HG02759 (cell line): ENCODE data around the gene ABHD17C.

Source experiments
- ATAC-seq: cut with Tn5 transposase; IDR thresholded peaks from one replicate; pipeline ENCODE4 v1.9.1; 2021; ENCODE audit warnings: mild to moderate bottlenecking, moderate library complexity; ENCODE audit not compliant: unreplicated experiment

Gene ABHD17C

DNA sequence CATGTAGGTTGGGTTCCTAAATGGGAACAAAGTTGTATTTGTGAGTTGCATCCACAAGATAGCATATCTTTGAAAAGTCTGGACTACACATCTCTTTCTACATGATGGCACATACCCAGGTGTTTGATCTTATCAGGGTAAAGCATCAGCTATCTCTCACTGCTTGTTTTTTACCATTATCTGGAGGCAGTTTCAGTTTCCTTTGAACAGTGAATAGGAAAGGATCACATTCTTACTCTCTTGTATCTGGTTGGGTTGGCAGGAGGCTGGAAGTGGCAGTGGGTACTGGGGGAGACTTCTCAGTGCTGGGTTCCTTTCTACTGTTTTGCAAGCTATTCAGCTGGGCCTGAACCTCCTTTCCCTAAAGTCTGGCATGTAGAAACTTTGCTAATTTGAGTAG, 88.2 kb downstream of the ABHD17C start:
- no peak for ATAC-seq

DNA sequence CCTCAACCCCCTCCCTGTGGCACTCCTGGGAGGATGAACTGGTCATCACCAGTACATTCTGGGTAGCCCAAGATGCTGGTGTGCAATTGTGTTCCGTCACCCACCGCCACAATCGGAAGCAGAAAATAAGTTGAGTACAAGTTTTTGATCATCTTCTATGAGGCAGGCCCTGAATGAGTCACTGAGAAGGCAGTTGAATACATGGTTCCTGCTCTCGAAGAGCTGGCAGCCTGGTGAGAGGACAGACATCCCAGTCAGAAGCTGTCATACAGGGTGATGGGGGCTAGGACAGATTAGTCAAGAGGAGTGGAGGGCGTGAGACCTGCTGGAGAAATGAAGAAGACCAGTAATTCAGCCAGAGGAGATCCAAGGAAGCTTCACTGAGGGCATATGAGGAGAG, 90.2 kb downstream of the ABHD17C start:
- ATAC-seq, result no peak

GRCh38 chr15:80785811-80786354, 90.8 kb downstream of the ABHD17C start:
- no peak for ATAC-seq

GRCh38 chr15:80787316-80787715, 92.2 kb downstream of the ABHD17C start:
- no peak for ATAC-seq

DNA sequence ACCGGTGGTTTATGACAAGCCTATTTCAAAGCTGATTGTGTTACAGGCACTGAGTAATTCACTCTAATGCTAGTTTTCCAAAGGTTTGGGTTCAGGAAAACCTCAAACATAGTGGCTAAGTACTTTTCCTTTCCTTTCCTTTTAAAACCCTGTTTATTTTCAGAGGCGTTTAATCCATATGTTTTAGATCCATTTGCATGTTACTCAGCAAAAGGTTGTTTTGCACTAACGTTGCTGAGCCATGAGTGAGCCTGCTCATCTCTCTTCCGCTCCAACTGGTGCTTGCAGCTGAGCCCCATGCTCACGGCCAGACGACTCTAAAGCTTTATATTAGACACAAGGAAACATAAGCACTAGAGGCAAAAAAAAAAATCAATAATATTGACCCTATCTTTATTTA, 93.4 kb downstream of the ABHD17C start:
- no peak for ATAC-seq

DNA sequence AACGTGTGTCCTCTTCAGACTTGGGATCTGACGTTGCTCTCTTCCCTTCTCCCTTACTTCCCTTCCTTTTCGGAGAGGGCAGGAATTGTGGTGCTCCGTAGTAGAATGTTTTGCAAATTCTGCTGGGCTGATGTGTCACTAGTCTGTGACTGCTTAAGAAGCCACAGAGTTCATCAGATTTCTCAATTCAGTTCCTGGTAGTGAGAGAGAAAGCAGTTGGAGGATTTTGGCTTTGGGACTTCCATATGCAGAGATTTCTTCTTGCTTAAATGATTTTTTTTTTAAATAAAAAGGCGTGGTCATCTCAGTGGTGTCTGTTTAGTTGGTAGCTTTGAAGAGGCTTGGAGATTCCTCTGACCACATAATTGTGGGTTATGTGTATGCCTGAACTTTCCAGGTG, 94.2 kb downstream of the ABHD17C start:
- ATAC-seq, result no peak

DNA sequence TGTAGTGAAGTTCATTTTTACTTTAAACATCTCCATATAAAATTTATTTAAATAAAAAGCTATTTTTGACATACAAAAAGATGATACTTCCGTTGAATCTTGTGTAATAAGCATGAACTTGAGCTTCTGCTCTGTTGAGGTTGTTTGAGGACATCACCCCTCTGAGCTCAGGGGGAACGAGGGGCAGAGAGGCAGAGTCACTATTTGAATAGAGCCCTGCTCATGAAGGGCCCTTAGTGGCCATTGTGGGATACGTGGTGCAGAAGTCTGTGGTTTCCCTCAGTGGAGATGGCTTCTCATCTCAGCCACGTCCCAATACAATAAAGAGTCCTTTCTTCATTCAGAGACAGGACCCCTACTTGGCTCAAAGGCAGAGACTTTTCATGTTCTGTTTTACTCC, 94.7 kb downstream of the ABHD17C start:
- ATAC-seq, result no peak

DNA sequence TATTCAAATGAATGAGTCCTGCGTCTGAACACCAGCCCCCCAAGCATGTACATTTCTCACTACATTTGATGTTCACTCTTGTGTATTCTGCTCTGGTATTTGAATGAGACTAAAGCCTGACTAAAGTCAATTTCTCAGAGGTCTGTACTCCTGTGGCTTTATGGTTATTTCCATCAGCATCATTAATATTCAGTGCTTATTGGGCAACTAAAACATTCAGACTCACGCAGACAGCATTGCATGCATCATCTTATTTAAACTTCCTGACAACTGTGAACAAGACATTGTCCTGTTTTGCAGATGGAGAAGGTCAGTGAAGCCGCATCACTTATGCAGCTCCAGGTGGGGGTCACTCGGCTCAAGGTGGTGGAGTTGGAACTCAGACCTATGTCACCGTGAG, 95.1 kb downstream of the ABHD17C start:
- no peak for ATAC-seq

DNA sequence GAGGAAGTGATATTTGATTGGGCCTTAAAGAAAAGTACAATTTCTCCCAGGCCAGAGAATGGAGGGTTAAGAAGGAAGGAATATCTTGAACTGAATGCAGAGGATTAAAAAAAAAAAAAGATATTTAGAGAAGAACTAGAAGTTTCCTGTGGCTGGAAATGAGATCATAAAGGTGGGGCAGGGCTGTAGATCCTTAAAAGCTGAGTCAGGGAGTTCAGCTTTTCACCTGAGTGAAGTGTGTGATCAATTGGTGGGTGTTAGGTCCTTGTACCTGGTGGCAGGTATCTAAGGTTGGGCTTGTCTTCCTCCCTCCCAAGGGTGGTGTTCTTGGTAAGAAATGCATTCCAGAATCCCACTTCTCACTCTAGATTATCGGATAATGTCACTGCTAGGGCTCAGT, 95.9 kb downstream of the ABHD17C start:
- no peak for ATAC-seq

DNA sequence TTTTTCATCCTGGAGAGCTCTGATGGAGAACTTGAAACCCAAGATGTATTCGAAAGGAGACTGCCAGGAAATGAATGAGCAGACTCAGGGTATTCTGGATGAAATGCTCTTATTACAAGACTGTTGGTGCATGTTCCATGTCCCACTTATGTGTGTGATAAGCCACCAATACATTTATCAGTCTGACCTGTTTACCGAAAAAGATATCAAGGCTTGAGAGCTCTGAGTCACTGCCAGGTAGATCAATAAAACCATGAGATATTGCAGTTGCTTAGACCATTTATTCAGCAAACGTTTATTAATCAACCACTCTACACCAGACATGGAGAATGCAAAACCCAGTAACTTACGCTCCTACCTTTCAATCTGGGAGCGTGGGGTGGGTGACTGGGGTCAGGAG, 101.3 kb downstream of the ABHD17C start:
- ATAC-seq, result no peak

DNA sequence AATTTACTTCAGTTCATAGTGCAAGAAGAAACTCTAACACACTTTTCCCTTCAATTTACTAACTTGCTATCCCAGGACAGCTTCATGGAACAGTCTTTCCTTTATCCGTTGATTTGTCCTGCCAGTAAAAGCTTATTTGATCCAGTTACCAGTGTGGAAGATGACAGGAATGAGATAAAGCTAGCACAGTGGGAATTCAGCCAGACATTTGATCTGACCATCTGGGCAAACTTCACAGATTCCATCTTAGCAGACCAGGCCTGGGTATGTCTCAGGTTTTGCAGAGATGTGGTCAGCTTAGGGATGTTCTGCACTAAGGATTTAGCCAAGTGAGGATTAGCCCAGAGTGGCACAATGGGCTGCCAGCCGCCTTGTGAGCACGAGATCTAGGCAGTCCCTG, 103.8 kb downstream of the ABHD17C start:
- ATAC-seq, result no peak

GRCh38 chr15:80800067-80800466, 105.0 kb downstream of the ABHD17C start:
- no peak for ATAC-seq

DNA sequence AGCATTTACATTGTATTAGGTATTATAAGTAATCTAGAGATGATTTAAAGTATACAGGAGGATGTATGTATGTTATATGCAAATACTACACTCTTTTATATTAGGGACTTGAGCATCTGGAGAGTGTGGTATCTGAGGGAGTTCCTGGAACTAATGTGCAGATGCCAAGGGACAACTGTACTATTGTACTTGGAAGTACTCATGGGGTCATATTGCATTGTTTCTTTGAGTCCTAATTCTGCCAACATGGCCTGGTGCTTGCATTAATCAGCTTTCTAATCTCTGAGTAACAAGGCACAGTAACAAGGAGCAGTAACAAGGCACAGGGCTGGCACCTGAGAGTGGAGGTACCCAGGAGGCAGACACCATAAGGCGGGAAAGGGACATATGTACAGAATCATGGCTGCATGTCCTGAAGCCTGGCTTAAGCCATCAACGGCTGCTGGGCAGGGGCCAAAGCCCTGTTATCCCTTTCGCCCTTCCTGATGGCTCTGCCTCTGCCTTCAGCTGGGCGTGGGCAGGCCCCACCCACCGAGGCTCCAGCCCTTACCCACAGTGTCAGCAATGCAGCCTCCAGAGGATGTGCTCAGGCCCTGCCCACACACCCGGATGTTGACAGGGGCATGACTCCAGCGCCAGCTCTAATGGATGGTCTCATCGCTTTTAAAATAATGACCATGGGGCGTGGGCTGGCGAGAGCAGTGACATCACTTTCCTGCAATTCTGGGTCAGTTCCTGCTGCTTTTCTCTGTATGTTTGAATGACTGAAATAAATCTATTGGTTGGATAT, 107.0 kb downstream of the ABHD17C start:
- no peak for ATAC-seq

DNA sequence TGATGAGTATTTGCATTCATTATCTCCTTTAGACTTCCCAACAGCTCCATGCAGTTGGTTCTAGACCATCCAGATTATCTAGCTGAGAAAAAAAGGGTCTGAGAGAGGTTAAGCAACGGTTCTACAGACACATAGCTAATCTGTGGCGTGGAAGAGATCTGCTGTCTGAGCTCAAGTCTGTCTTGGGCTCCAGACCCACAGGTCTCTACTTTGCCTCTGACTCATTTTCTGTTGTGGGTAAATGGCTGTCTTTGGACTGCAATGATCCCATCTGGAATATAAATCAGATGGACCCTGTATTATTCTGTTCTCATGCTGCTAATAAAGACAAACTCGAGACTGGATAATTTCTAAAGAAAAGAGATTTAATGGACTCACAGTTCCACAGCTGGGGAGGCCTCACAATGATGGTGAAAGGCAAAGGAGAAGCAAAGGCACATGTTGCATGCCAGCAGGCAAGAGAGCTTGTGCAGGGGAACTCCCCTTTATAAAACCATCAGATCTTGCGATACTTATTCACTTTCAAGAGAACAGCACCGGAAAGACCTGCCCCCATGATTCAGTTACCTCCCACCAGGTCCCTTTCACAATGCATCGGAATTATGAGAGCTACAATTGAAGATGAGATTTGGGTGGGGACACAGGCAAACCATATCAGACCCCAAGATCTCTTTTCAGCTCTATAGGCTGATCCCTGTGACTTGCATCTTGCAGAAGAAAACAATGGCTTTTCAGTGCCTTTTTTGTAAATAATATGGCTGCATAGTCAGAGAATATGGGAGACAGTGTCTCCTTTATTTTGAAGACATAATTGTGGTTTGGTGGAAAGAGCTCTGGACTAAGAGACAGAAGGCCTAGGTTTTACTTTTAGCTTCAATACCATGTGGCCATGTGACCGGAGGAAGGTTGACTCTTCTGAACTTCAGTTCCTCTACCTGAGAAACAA, 108.7 kb downstream of the ABHD17C start:
- no peak for ATAC-seq

DNA sequence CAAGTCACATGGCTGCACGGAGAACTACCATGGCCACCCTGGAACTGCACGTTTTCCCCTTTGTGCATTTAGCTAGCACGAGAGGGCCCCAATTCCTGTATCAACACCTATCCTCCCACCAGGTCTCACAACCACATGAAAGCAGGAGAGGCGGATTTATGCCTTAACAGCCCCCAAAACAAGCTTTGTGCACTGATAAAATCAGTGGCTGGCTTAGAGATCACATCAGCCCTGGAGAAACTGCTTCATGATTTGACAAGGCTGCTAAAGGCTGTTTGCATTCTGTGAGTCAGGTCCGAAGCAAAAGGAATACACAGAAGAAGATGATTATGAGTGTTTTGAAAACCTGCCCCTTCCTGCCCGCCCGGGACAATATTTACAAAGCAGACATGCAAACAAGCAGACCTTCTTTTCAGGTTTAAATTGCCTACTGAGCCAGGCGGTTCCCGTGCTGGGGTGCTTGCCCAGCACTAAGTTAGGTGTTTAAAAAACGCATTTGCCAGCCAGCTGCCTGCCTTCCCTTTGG, 109.9 kb downstream of the ABHD17C start:
- ATAC-seq, result no peak
